ENCODE data around the gene LAMC1. TPM values are rescaled to one million over a fixed set of nuclear protein-coding genes. Genes with fewer than 3 reads are reported as not detected.
"Not testable (repeated sequence)": the region's sequence is repeated elsewhere in the genome, so short reads cannot be mapped to it uniquely, and the experiment has no call there.

Gene LAMC1
- total RNA-seq, 1 donor from 2014 or later, result 164 TPM

- no peaks in the 10 kb centered on the region for H3K27me3 Mint-ChIP-seq (ENCODE audit: low read depth)
- no peak for DNase-seq (ENCODE audit: low spot score in 2 of 2, unreplicated experiment in 2 of 2)
- H3K36me3 Mint-ChIP-seq, result no peaks in the 10 kb centered on the region
- peaks cover 5% of the 10 kb centered on the region for H3K9me3 Mint-ChIP-seq
- no peak overlapping the region for H3K27ac Mint-ChIP-seq
- no peak overlapping the region for H3K4me3 Mint-ChIP-seq
- peaks cover 18% of the 10 kb centered on the region for H3K4me1 Mint-ChIP-seq
- TF ChIP-seq, protein P1, sequence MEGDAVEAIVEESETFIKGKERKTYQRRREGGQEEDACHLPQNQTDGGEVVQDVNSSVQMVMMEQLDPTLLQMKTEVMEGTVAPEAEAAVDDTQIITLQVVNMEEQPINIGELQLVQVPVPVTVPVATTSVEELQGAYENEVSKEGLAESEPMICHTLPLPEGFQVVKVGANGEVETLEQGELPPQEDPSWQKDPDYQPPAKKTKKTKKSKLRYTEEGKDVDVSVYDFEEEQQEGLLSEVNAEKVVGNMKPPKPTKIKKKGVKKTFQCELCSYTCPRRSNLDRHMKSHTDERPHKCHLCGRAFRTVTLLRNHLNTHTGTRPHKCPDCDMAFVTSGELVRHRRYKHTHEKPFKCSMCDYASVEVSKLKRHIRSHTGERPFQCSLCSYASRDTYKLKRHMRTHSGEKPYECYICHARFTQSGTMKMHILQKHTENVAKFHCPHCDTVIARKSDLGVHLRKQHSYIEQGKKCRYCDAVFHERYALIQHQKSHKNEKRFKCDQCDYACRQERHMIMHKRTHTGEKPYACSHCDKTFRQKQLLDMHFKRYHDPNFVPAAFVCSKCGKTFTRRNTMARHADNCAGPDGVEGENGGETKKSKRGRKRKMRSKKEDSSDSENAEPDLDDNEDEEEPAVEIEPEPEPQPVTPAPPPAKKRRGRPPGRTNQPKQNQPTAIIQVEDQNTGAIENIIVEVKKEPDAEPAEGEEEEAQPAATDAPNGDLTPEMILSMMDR (IDR thresholded peaks at IDR 0.05; ENCODE audit: unreplicated experiment), result no peak
These were observed 35.8 kb downstream of the LAMC1 start for GRCh38 chr1:183058851-183059502.

- H3K9me3 Mint-ChIP-seq, result peaks cover 5% of the 10 kb centered on the region
- no peaks in the 10 kb centered on the region for H3K27me3 Mint-ChIP-seq (ENCODE audit: low read depth)
- TF ChIP-seq, protein P1 (IDR thresholded peaks at IDR 0.05; ENCODE audit: unreplicated experiment), result no peak
- H3K36me3 Mint-ChIP-seq, result peaks cover 3% of the 10 kb centered on the region
- no peak for DNase-seq (ENCODE audit: low spot score in 2 of 2, unreplicated experiment in 2 of 2)
- H3K27ac Mint-ChIP-seq, result no peak overlapping the region
- no peak overlapping the region for H3K4me3 Mint-ChIP-seq
- peaks cover 18% of the 10 kb centered on the region for H3K4me1 Mint-ChIP-seq
These were observed 38.0 kb downstream of the LAMC1 start for GRCh38 chr1:183061194-183061593.

DNA sequence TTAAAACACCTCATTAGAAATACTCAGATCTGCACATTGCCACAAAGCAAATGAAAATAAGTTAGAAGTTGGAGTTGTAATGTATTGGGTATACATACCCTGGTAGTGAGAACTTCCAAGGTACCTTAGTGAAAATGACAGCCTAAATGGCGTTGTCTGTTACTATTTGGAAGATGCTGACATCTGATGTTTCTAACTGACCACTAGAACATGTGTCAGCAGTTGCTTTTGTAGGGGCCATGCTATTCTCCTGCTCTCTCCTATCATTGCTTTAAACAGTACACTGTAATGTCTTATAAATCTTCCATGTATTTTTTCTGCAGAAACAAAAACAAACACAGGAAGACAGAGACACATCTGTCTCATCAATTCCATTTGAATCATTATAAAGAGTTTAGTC, 40.1 kb downstream of the LAMC1 start:
- DNase-seq (ENCODE audit: low spot score in 2 of 2, unreplicated experiment in 2 of 2), result no peak
- H3K36me3 Mint-ChIP-seq, result peaks cover 3% of the 10 kb centered on the region
- TF ChIP-seq, protein P1 (IDR thresholded peaks at IDR 0.05; ENCODE audit: unreplicated experiment), result no peak
- H3K9me3 Mint-ChIP-seq, result peaks cover 5% of the 10 kb centered on the region
- H3K4me3 Mint-ChIP-seq, result no peak overlapping the region
- no peak overlapping the region for H3K27ac Mint-ChIP-seq
- no peaks in the 10 kb centered on the region for H3K27me3 Mint-ChIP-seq (ENCODE audit: low read depth)
- H3K4me1 Mint-ChIP-seq, result peaks cover 14% of the 10 kb centered on the region

GRCh38 chr1:183065168-183065706, 42.0 kb downstream of the LAMC1 start:
- Mint-ChIP-seq H3K4me3 (no peak overlapping the region), H3K36me3 (peaks cover 3% of the 10 kb centered on the region), H3K27me3 (ENCODE audit: low read depth) (no peaks in the 10 kb centered on the region), H3K4me1 (peaks cover 14% of the 10 kb centered on the region), H3K9me3 (peaks cover 5% of the 10 kb centered on the region), H3K27ac (no peak overlapping the region)
- TF ChIP-seq, protein P1 (IDR thresholded peaks at IDR 0.05; ENCODE audit: unreplicated experiment), result no peak
- no peak for DNase-seq (ENCODE audit: low spot score in 2 of 2, unreplicated experiment in 2 of 2)

DNA sequence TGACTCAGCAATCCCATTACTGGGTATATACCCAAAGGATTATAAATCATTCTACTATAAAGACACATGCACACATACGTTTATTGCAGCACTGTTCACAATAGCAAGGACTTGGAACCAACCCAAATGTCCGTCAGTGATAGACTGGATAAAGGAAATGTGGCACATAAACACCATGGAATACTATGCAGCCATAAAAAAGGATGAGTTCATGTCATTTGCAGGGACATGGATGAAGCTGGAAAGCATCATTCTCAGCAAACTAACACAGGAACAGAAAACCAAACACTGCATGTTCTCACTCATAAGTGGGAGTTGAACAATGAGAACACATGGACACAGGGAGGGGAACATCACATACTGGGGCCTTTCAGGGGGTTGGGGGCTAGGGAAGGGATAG, 43.2 kb downstream of the LAMC1 start:
- H3K4me3 Mint-ChIP-seq; H3K27me3 Mint-ChIP-seq (ENCODE audit: low read depth); H3K27ac Mint-ChIP-seq; H3K9me3 Mint-ChIP-seq; DNase-seq (ENCODE audit: low spot score in 2 of 2, unreplicated experiment in 2 of 2); H3K36me3 Mint-ChIP-seq: not testable (repeated sequence)
- peaks cover 22% of the 10 kb centered on the region for H3K4me1 Mint-ChIP-seq

GRCh38 chr1:183069562-183070216, 46.5 kb downstream of the LAMC1 start:
- peaks cover 18% of the 10 kb centered on the region for H3K4me1 Mint-ChIP-seq
- no peak overlapping the region for H3K4me3 Mint-ChIP-seq
- no peak for DNase-seq (ENCODE audit: low spot score in 2 of 2, unreplicated experiment in 2 of 2)
- H3K9me3 Mint-ChIP-seq, result peaks cover 10% of the 10 kb centered on the region
- H3K36me3 Mint-ChIP-seq, result peaks cover 3% of the 10 kb centered on the region
- H3K27ac Mint-ChIP-seq, result no peak overlapping the region
- TF ChIP-seq, protein P1 (IDR thresholded peaks at IDR 0.05; ENCODE audit: unreplicated experiment), result no peak
- no peaks in the 10 kb centered on the region for H3K27me3 Mint-ChIP-seq (ENCODE audit: low read depth)
